ENCODE results near the gene COA3.

Gene COA3, protein sequence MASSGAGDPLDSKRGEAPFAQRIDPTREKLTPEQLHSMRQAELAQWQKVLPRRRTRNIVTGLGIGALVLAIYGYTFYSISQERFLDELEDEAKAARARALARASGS

DNA sequence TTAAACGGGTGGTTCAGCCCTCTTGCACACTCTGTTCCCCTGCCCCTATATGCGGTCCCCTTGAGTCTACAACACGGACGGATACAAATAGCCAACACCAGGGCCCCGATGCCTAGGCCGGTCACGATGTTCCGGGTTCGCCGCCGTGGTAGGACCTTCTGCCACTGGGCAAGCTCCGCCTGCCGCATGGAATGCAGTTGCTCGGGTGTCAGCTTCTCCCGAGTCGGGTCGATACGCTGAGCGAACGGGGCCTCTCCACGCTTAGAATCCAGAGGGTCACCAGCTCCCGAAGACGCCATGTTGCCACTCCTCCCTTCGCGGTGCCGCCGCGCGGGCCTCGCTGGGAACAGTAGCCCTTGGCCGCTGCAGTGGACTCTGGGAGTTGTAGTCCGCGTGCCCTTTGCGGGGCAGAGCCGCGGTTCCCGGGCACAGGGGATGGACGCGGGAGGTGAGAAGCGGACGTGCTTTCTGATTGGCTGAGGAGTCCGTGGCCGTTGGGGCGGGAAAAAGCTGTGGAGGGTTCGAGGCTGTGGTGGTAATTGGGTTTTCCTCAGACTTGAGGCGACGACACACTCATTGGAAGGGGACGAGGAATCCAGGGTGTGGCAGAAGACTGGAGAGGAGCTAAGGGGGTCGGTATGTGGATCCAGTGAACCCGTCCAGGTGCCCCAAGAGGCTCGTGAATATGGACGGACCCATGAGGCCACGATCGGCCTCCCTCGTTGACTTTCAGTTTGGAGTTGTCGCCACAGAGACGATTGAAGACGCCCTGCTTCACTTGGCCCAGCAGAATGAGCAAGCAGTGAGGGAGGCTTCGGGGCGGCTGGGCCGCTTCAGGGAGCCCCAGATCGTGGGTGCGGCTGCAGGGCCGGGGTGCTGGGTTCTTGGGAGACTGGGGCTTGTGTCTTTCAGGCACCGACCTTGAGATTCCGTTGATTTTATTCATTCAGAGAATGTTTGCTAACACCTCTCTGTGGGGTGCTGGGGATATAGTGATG lies at the start of gene COA3, which contains the start of gene CNTD1:
Gene COA3, minus strand, starts transcription at position 322 of the 998 bp plus-strand sequence. Its CDS starts 23 bp downstream, at position 299.
Gene CNTD1, plus strand, starts transcription at position 479 of the 998 bp plus-strand sequence. Its CDS starts 207 bp downstream, at position 686.
- Mint-ChIP-seq H3K4me3 (peak within 1 kb of the TSS; percentile 91), H3K4me1 (peaks cover 33% of the 10 kb centered on the region), H3K27me3 (no peaks in the 10 kb centered on the region), H3K27ac (peak within 1 kb of the TSS; percentile 84), H3K9me3 (peaks cover 2% of the 10 kb centered on the region), H3K36me3 (peaks cover 18% of the 10 kb centered on the region)
- ATAC-seq: peak; percentile 99

DNA sequence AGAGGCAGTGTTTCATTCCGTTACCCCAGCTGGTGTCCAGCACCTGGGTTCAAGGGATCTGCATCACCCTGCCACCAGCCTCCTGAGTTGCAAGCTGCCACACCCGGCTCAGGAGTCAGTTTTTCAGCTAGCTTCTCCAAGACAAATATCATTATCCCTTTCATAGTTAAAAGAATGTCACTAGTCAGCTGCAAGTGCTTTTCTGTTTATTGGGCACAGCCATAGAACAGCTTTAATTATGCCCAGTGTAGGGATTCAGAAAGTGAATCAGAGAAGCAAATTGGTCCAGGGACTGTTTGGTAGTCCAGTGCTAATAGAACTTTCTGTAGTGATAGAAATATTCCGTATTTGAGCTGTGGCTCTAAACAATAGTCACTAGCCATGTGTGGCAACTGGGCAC lies 49.6 kb upstream of the COA3 start:
- no peak for ATAC-seq
- Mint-ChIP-seq H3K36me3 (peaks cover 27% of the 10 kb centered on the region), H3K4me3 (no peak overlapping the region), H3K27ac (no peak overlapping the region), H3K9me3 (no peaks in the 10 kb centered on the region), H3K27me3 (no peaks in the 10 kb centered on the region), H3K4me1 (peaks cover 10% of the 10 kb centered on the region)

DNA sequence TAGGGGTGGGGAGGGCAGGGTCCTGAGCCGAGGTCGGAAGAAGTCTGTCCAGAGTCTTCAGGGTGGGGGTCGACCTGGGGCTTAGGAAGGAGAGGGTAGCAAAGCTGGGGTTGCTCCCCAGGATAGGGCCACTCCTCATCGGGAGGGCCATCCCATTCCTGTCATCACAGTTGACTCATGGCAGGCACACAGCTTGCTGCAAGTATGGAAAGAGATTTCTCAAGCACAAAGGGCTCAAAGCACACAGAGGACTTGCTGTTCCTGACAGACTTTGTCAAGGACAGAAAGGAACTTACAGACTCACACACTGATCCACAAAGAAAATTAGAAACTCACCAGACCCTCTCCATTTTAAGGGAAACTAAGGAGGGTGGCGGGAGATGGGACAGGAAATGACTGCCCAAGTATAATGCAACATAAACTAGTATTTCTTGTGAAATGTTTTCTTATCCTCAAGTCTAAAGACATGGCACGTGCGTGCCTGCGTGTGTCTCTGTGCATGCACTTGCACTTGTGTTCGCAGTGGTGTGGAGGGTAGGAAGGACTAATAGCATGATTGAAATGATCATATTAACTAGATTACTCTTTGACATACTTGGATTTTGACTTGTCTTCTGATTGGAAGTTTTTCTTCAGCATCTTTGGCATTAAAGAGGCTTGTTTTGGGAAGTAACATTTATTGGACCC lies 48.2 kb upstream of the COA3 start:
- no peak overlapping the region for H3K27ac Mint-ChIP-seq
- H3K9me3 Mint-ChIP-seq: no peaks in the 10 kb centered on the region
- peaks cover 10% of the 10 kb centered on the region for H3K4me1 Mint-ChIP-seq
- peaks cover 41% of the 10 kb centered on the region for H3K36me3 Mint-ChIP-seq
- no peak overlapping the region for H3K4me3 Mint-ChIP-seq
- no peak for ATAC-seq
- H3K27me3 Mint-ChIP-seq: no peaks in the 10 kb centered on the region

DNA sequence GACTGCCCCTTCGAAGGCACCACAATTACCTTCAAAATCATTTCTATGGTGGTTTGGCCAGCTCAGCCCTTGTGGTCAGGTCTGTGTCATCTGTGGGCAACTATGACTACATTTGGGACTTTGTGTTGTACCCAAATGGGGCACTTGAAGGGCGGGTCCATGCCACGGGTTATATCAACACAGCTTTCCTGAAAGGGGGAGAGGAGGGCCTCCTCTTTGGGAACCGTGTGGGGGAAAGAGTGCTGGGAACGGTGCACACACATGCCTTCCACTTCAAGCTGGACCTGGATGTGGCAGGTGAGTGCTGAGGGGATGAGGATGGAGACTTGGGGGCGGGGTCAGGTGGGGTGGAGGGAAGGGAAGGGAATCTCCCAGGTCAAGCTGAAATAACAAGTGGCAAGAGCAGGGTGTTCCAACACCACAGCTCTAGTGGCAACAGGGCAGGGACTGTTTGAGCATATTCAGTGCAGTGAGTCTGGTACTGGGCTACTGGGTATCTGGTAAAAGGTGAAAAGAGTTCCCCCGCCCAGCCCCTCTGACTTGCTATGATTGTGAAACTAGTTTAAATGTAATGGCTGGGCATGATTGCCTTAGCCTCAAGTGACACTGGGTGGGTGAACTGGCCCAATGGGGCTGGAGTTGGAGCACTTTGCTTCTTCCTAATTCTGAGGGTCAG lies 47.6 kb upstream of the COA3 start:
- Mint-ChIP-seq H3K27me3 (no peaks in the 10 kb centered on the region), H3K4me1 (peaks cover 10% of the 10 kb centered on the region), H3K9me3 (no peaks in the 10 kb centered on the region), H3K27ac (peak overlapping the region; percentile 50), H3K4me3 (no peak overlapping the region), H3K36me3 (peaks cover 47% of the 10 kb centered on the region)
- ATAC-seq: peak; percentile 64

DNA sequence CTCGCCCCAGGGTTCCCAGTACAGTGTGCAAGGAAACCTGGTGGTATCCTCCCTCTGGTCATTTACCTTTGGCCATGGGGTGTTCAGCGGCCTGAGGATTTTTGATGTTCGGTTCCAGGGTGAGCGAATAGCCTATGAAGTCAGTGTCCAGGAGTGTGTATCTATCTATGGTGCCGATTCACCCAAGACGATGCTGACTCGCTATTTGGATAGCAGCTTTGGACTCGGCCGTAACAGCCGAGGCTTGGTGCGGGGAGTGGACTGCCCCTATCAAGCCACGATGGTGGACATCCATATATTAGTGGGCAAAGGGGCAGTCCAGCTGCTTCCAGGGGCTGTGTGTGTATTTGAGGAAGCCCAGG lies 47.0 kb upstream of the COA3 start:
- no peaks in the 10 kb centered on the region for H3K27me3 Mint-ChIP-seq
- no peaks in the 10 kb centered on the region for H3K9me3 Mint-ChIP-seq
- ATAC-seq: no peak
- H3K4me1 Mint-ChIP-seq: peaks cover 10% of the 10 kb centered on the region
- H3K27ac Mint-ChIP-seq: peak overlapping the region; percentile 50
- peaks cover 47% of the 10 kb centered on the region for H3K36me3 Mint-ChIP-seq
- H3K4me3 Mint-ChIP-seq: no peak overlapping the region

DNA sequence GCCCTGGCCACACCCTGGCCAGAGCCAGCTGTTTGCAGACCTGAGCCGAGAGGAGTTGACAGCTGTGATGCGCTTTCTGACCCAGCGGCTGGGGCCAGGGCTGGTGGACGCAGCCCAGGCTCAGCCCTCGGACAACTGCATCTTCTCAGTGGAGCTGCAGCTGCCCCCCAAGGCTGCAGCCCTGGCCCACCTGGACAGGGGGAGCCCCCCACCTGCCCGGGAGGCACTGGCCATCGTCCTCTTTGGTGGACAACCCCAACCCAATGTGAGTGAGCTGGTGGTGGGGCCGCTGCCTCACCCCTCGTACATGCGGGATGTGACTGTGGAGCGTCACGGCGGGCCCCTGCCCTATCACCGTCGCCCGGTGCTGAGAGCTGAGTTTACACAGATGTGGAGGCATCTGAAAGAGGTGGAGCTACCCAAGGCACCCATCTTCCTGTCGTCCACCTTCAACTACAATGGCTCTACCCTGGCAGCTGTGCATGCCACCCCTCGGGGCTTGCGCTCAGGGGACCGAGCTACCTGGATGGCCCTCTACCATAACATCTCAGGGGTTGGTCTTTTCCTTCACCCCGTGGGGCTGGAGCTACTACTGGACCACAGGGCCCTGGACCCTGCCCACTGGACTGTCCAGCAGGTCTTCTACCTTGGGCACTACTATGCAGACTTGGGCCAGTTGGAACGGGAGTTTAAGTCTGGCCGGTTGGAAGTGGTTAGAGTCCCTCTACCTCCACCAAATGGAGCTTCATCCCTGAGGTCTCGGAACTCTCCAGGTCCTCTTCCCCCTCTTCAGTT lies 46.5 kb upstream of the COA3 start:
- H3K36me3 Mint-ChIP-seq: peaks cover 47% of the 10 kb centered on the region
- H3K9me3 Mint-ChIP-seq: no peaks in the 10 kb centered on the region
- H3K27ac Mint-ChIP-seq: no peak overlapping the region
- no peak overlapping the region for H3K4me3 Mint-ChIP-seq
- H3K27me3 Mint-ChIP-seq: no peaks in the 10 kb centered on the region
- peaks cover 10% of the 10 kb centered on the region for H3K4me1 Mint-ChIP-seq
- peak; percentile 35 for ATAC-seq

DNA sequence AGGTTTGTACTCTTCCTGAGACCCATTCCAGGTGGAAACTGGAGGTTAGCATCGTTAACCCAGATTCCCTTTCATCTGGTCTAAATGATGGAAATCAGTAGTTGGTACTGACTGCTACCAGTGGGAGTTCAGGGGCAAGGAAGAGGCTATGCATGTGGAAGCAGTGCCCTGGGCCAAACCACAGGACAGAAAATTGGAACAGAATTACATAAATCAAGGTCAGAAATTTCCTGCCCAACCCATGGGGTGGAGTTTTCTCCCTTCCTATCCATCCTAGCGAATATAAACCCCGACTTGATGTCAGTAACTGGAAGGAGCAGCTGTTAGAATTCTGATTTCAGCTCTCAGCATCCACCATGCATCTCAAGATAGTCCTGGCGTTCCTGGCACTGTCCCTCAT lies 45.8 kb upstream of the COA3 start, which contains the start of gene AOC2:
Gene AOC2, plus strand, starts transcription at position 310 of the 400 bp plus-strand sequence. Its CDS starts 47 bp downstream, at position 357.
- Mint-ChIP-seq H3K36me3 (peaks cover 52% of the 10 kb centered on the region), H3K4me3 (no peak within 1 kb of the TSS), H3K27me3 (no peaks in the 10 kb centered on the region), H3K9me3 (no peaks in the 10 kb centered on the region), H3K27ac (no peak within 1 kb of the TSS), H3K4me1 (peaks cover 10% of the 10 kb centered on the region)
- ATAC-seq: no peak

DNA sequence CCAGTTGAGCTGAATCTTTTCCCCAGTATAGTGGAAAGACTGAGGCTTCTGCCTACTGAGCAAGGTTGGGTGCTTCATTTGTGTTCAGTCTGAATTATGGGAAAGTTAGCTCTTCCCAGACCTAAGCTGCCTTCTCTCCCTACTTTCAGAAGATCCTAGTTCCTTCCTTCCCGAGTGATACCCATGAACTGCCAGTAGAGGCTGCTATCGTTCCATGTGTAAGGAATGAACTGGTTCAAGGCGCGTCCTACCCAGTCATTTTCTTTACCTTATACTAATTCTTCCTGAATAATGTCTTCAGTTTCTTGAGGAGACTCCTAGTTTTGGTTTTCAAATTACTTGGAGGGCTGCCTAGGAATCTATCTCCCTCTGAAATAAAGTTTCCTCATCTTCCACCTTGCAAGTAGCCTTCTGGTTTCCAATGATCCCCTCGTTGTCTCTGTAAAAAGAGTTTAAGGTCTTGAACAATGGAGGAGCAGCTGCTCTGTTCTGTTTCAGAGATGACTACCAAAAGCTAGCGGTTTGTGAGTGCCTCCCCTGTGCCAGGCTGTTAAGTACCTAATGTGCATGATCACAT lies 44.9 kb upstream of the COA3 start:
- H3K4me1 Mint-ChIP-seq: peaks cover 10% of the 10 kb centered on the region
- no peaks in the 10 kb centered on the region for H3K27me3 Mint-ChIP-seq
- no peak overlapping the region for H3K4me3 Mint-ChIP-seq
- H3K27ac Mint-ChIP-seq: no peak overlapping the region
- H3K9me3 Mint-ChIP-seq: no peaks in the 10 kb centered on the region
- ATAC-seq: no peak
- H3K36me3 Mint-ChIP-seq: peaks cover 60% of the 10 kb centered on the region

DNA sequence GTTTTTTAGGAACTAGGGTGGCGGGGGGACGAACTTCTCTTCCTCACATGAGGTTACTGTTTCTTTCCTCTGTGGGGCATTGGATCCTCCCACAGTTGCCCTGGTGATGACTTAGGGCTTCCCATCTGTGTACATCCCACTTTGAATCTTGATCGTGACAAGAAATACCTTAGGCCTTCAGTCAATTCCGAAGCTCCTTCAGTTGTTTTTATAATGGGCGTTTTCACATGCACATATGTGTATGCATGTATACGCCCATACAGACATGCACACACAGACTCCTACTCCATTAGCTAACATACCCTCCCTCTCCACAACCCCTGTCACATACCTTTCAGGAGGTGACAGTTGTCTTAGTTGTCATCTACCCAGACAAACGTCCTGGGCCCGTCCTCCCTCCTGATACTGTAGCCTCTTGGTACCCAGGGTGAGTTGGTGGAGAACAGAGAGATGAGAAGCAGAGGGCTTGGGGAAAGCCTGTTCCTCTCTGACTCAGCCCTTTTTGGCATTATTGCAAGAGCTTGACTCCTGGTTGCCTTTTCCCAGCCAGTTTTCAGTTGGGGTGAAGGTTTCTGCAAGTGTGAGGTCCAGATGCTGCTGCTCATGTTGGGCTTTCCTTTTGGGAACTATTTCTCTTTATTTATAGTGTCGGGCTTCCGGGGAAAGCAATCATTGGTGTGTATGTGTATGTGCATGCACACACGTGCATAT lies 43.6 kb upstream of the COA3 start:
- no peaks in the 10 kb centered on the region for H3K27me3 Mint-ChIP-seq
- peaks cover 10% of the 10 kb centered on the region for H3K4me1 Mint-ChIP-seq
- no peaks in the 10 kb centered on the region for H3K9me3 Mint-ChIP-seq
- no peak for ATAC-seq
- H3K36me3 Mint-ChIP-seq: peaks cover 71% of the 10 kb centered on the region
- no peak overlapping the region for H3K27ac Mint-ChIP-seq
- no peak overlapping the region for H3K4me3 Mint-ChIP-seq

DNA sequence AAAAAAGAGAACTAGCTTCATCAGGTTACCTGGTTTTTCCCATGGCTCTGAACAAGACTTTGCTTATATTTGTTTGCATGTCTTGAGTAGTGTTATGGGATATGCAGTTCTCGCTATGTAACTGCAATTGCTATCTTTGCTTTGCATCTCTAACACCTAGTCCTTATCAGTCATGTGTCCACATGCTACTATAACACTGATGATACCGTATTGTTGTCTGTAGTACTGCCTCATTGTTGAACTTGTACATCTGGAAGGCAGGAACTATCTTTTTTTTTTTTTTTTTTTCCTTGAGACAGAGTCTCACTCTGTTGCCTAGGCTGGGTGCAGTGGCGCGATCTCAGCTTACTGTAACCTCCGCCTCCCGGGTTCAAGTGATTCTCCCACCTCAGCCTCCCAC lies 37.2 kb upstream of the COA3 start:
- no peak for ATAC-seq
- Mint-ChIP-seq H3K36me3 (peaks cover 31% of the 10 kb centered on the region), H3K27ac (no peak overlapping the region), H3K4me1 (peaks cover 26% of the 10 kb centered on the region), H3K27me3 (no peaks in the 10 kb centered on the region), H3K4me3 (no peak overlapping the region), H3K9me3 (no peaks in the 10 kb centered on the region)

DNA sequence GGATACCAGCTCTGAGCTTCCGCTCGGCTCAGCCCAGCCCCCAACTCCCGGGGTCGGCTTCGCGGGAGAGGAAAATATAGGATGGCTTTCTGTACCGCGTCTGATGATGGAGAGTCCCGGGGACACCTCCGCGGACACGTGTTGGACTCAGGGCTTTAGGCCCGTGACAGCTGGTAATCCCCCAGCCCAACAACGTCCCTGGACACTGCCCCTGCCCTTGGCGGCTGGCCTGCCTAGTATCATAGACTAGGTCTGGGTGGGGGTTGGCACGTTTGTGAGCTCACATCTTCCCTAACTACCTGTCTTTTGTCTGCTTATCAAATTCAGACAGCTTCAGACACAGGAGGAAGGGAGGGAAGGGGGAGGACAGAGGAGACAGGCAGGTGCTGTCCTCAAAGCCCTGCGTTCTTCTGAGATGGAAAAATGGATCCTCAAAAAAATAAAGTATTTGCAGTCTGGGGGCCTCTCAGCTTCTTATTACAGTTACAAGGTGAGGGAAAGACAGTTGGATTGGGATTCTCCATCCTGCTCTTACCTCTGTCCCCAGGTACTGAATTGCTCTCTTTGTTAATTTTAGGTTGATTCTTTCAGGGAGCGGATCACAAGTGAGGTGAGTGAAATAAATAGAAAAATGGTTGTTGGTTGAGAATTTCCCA lies 35.4 kb upstream of the COA3 start:
- H3K9me3 Mint-ChIP-seq: no peaks in the 10 kb centered on the region
- peaks cover 26% of the 10 kb centered on the region for H3K4me1 Mint-ChIP-seq
- peak overlapping the region; percentile 93 for H3K4me3 Mint-ChIP-seq
- H3K27ac Mint-ChIP-seq: peak overlapping the region; percentile 98
- no peak for ATAC-seq
- H3K27me3 Mint-ChIP-seq: no peaks in the 10 kb centered on the region
- peaks cover 23% of the 10 kb centered on the region for H3K36me3 Mint-ChIP-seq

DNA sequence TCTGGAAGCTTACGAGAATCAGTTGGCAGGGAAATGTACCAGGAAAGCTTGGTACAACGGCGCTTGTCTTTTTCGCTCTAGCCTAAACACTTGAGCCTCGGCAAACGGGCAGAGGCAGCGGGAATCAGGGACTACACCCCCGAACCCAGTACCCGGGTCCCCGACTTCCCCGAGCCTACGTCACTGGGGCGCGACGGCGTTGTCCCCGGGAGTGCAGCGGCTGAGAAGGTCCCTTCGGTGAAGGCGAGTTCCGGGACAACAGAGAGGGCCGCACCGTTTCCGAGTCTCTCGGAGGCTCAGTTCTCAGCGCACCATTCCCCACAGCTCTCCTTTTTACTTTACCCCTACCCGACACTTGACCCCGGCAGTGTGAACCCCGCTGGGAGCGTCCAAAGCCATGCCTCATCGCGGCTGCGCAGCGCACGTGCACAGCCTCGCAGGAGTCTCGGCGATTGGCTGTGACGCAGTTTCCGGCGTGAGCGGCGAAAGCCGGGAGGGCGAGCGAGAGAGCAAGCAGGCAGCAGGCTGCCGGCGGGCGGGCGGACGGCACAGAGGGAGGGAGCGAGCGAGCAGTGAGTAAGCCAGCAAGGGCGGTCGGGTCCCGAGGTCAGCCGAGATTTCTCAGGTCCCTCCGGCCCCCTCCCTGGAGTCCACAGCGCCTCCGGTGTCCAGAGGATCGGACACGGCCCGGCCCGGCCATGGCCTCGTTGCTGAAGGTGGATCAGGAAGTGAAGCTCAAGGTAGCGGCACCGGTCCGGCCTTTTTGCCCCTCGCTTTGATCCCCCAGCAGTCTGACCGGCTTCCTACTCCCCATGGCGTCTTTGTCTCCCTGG lies 34.6 kb upstream of the COA3 start, which contains the start of gene PSME3:
Gene PSME3, plus strand, starts transcription at position 464 of the 833 bp plus-strand sequence. Its CDS starts 235 bp downstream, at position 699.
- peak; percentile 96 for ATAC-seq
- Mint-ChIP-seq H3K36me3 (peaks cover 18% of the 10 kb centered on the region), H3K4me1 (peaks cover 26% of the 10 kb centered on the region), H3K4me3 (peak within 1 kb of the TSS; percentile 93), H3K9me3 (no peaks in the 10 kb centered on the region), H3K27me3 (no peaks in the 10 kb centered on the region), H3K27ac (peak within 1 kb of the TSS; percentile 98)

All from stimulated activated memory B cell treated with anti-CD40 and anti-IgM and Interleukin-4, amounts not matched to agents 10 μg/mL and 1 μg/mL and 100 μg/mL, for 72 hours (primary cell).